Measurements from ENCODE around the gene DMXL2.
"Not testable (repeated sequence)": the region's sequence is repeated elsewhere in the genome, so short reads cannot be mapped to it uniquely, and the experiment has no call there.

The DMXL2 gene

GRCh38 chr15:51588966-51589365 is 33.6 kb downstream of the DMXL2 start:
- H3K9ac ChIP-seq (ENCODE audit: low read length) = no peak overlapping the region
- no peak overlapping the region for H3K27ac ChIP-seq (ENCODE audit: low read depth, low read length)
- no peaks in the 10 kb centered on the region for H3K9me3 ChIP-seq (ENCODE audit: low read length)
- H3K4me3 ChIP-seq (ENCODE audit: low read depth in 1 of 2, low read length in 2 of 2) = no peak overlapping the region
- no peaks in the 10 kb centered on the region for H3K36me3 ChIP-seq (ENCODE audit: insufficient read depth, low read length)
- H3K4me1 ChIP-seq (ENCODE audit: insufficient read depth, low read length) = no peaks in the 10 kb centered on the region
- H3K27me3 ChIP-seq (ENCODE audit: control insufficient read depth in 1 of 2, insufficient read depth in 2 of 2, low read length in 2 of 2) = no peaks in the 10 kb centered on the region

- Histone ChIP-seq H3K9me3 (ENCODE audit: low read length) (peaks cover 5% of the 10 kb centered on the region), H3K9ac (ENCODE audit: low read length) (no peak overlapping the region), H3K4me1 (ENCODE audit: insufficient read depth, low read length) (no peaks in the 10 kb centered on the region), H3K27ac (ENCODE audit: low read depth, low read length) (no peak overlapping the region), H3K27me3 (ENCODE audit: control insufficient read depth in 1 of 2, insufficient read depth in 2 of 2, low read length in 2 of 2) (no peaks in the 10 kb centered on the region), H3K4me3 (ENCODE audit: low read depth in 1 of 2, low read length in 2 of 2) (no peak overlapping the region), H3K36me3 (ENCODE audit: insufficient read depth, low read length) (no peaks in the 10 kb centered on the region)
Measured at GRCh38 chr15:51585986-51586385, 36.6 kb downstream of the DMXL2 start.

DNA sequence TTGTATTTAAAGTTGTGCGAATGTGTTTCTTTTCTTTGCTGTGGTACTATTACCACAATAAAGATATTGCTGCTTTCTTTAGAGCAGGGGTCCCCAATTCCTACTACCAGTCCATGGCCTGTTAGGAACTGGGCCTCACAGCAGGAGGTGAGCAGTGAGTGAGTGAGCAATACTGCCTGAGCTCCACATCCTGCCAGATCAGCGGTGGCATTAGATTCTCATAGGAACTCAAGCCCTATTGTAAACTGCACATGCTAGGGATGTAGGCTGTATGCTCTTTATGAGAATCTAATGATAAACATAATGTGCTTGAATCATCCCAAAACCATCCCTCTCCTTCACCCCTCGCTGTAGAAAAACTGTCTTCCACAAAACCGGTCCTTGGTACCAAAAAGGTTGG is 41.6 kb downstream of the DMXL2 start:
- Histone ChIP-seq H3K9ac (ENCODE audit: low read length) (no peak overlapping the region), H3K4me1 (ENCODE audit: insufficient read depth, low read length) (peaks cover 15% of the 10 kb centered on the region), H3K4me3 (ENCODE audit: low read depth in 1 of 2, low read length in 2 of 2) (no peak overlapping the region), H3K27ac (ENCODE audit: low read depth, low read length) (no peak overlapping the region), H3K36me3 (ENCODE audit: insufficient read depth, low read length) (no peaks in the 10 kb centered on the region), H3K27me3 (ENCODE audit: control insufficient read depth in 1 of 2, insufficient read depth in 2 of 2, low read length in 2 of 2) (no peaks in the 10 kb centered on the region), H3K9me3 (ENCODE audit: low read length) (peaks cover 5% of the 10 kb centered on the region)

GRCh38 chr15:51580385-51580784 is 42.2 kb downstream of the DMXL2 start:
- Histone ChIP-seq H3K27ac (ENCODE audit: low read depth, low read length) (no peak overlapping the region), H3K36me3 (ENCODE audit: insufficient read depth, low read length) (no peaks in the 10 kb centered on the region), H3K27me3 (ENCODE audit: control insufficient read depth in 1 of 2, insufficient read depth in 2 of 2, low read length in 2 of 2) (no peaks in the 10 kb centered on the region), H3K4me3 (ENCODE audit: low read depth in 1 of 2, low read length in 2 of 2) (no peak overlapping the region), H3K9me3 (ENCODE audit: low read length) (peaks cover 5% of the 10 kb centered on the region), H3K4me1 (ENCODE audit: insufficient read depth, low read length) (peaks cover 15% of the 10 kb centered on the region), H3K9ac (ENCODE audit: low read length) (no peak overlapping the region)

DNA sequence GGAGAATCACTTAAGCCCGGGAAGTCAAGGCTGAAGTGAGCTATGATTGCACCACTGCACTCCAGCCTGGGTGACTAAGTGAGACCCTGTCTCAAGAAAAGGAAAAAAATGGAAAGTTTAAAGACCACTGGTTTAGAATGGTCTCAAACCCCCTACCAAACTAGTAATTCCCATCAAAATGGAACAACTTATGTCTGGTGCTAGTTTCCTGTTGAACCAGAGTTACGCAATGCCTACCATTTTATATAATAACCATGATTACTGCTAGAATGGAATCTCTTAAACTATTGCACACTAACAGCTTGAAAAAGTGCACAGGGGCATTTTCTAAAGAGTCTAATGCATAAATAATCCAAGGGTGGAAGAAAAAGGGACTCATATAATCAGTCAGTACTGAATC is 43.6 kb downstream of the DMXL2 start:
- H3K9ac ChIP-seq (ENCODE audit: low read length) = no peak overlapping the region
- no peaks in the 10 kb centered on the region for H3K36me3 ChIP-seq (ENCODE audit: insufficient read depth, low read length)
- H3K9me3 ChIP-seq (ENCODE audit: low read length) = peaks cover 5% of the 10 kb centered on the region
- H3K27me3 ChIP-seq (ENCODE audit: control insufficient read depth in 1 of 2, insufficient read depth in 2 of 2, low read length in 2 of 2) = no peaks in the 10 kb centered on the region
- no peak overlapping the region for H3K4me3 ChIP-seq (ENCODE audit: low read depth in 1 of 2, low read length in 2 of 2)
- H3K4me1 ChIP-seq (ENCODE audit: insufficient read depth, low read length) = peaks cover 15% of the 10 kb centered on the region
- H3K27ac ChIP-seq (ENCODE audit: low read depth, low read length) = no peak overlapping the region

- no peak overlapping the region for H3K27ac ChIP-seq (ENCODE audit: low read depth, low read length)
- peaks cover 15% of the 10 kb centered on the region for H3K4me1 ChIP-seq (ENCODE audit: insufficient read depth, low read length)
- H3K9ac ChIP-seq (ENCODE audit: low read length) = no peak overlapping the region
- H3K36me3 ChIP-seq (ENCODE audit: insufficient read depth, low read length) = no peaks in the 10 kb centered on the region
- no peak overlapping the region for H3K4me3 ChIP-seq (ENCODE audit: low read depth in 1 of 2, low read length in 2 of 2)
- no peaks in the 10 kb centered on the region for H3K27me3 ChIP-seq (ENCODE audit: control insufficient read depth in 1 of 2, insufficient read depth in 2 of 2, low read length in 2 of 2)
- H3K9me3 ChIP-seq (ENCODE audit: low read length) = peaks cover 5% of the 10 kb centered on the region
Measured at GRCh38 chr15:51577636-51578304, 44.8 kb downstream of the DMXL2 start.

DNA sequence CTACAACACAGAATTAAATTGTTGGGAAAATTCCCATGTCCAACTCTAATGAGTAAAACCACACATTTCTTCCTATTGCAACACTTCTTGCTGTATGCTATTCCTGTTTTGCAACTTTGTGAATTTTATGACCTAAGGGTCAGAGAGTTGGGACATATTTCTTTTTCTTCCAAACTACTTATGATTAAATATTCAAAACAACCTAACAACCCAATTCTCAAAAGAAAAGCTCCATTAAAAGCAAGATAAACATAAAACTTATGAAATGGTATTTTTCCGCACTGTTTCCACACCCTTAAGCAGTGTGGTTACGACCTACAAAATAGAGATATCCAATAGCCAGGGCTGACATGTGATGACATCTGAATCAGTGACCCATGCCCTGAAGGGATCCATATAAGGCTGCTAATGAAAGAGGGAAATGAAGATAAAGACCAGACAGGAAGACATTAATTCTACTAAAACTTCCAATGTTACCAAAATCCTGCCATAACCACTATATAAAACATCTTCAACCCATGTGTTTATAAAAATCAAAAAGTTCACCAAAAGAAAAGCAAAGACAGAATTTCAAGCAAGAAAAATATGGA is 45.6 kb downstream of the DMXL2 start:
- H3K27ac ChIP-seq (ENCODE audit: low read depth, low read length) = no peak overlapping the region
- H3K9me3 ChIP-seq (ENCODE audit: low read length) = no peaks in the 10 kb centered on the region
- no peaks in the 10 kb centered on the region for H3K27me3 ChIP-seq (ENCODE audit: control insufficient read depth in 1 of 2, insufficient read depth in 2 of 2, low read length in 2 of 2)
- no peak overlapping the region for H3K9ac ChIP-seq (ENCODE audit: low read length)
- no peak overlapping the region for H3K4me3 ChIP-seq (ENCODE audit: low read depth in 1 of 2, low read length in 2 of 2)
- no peaks in the 10 kb centered on the region for H3K36me3 ChIP-seq (ENCODE audit: insufficient read depth, low read length)
- H3K4me1 ChIP-seq (ENCODE audit: insufficient read depth, low read length) = peaks cover 15% of the 10 kb centered on the region

- Histone ChIP-seq H3K4me3 (ENCODE audit: low read depth in 1 of 2, low read length in 2 of 2) (no peak overlapping the region), H3K9ac (ENCODE audit: low read length) (no peak overlapping the region), H3K27me3 (ENCODE audit: control insufficient read depth in 1 of 2, insufficient read depth in 2 of 2, low read length in 2 of 2) (no peaks in the 10 kb centered on the region), H3K27ac (ENCODE audit: low read depth, low read length) (no peak overlapping the region), H3K4me1 (ENCODE audit: insufficient read depth, low read length) (peaks cover 15% of the 10 kb centered on the region), H3K9me3 (ENCODE audit: low read length) (no peaks in the 10 kb centered on the region), H3K36me3 (ENCODE audit: insufficient read depth, low read length) (no peaks in the 10 kb centered on the region)
Measured at GRCh38 chr15:51576286-51576850, 46.2 kb downstream of the DMXL2 start.

DNA sequence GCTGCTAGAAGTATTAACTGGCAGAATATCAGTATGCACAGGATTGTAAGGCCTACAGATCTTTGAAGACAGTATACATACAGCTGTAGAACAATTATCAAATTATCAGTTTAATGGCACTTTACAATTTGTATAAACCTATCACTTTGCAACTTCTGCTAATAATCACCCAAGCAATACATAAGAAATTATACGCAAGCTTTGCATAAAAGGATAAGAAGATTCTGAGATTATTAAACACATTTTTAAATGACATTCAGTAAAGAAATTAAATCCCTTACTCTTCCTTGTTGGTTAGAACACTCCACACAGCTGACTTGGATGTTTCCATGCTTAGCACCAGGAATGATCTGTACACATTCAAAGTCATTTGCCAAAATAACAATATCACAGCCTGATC is 46.8 kb downstream of the DMXL2 start:
- Histone ChIP-seq H3K9me3 (ENCODE audit: low read length) (no peaks in the 10 kb centered on the region), H3K4me3 (ENCODE audit: low read depth in 1 of 2, low read length in 2 of 2) (no peak overlapping the region), H3K9ac (ENCODE audit: low read length) (no peak overlapping the region), H3K4me1 (ENCODE audit: insufficient read depth, low read length) (peaks cover 15% of the 10 kb centered on the region), H3K27ac (ENCODE audit: low read depth, low read length) (no peak overlapping the region), H3K36me3 (ENCODE audit: insufficient read depth, low read length) (no peaks in the 10 kb centered on the region), H3K27me3 (ENCODE audit: control insufficient read depth in 1 of 2, insufficient read depth in 2 of 2, low read length in 2 of 2) (no peaks in the 10 kb centered on the region)

GRCh38 chr15:51573352-51573751 is 49.2 kb downstream of the DMXL2 start:
- peaks cover 13% of the 10 kb centered on the region for H3K4me1 ChIP-seq (ENCODE audit: insufficient read depth, low read length)
- not testable (repeated sequence) for H3K9ac ChIP-seq (ENCODE audit: low read length); H3K36me3 ChIP-seq (ENCODE audit: insufficient read depth, low read length); H3K27ac ChIP-seq (ENCODE audit: low read depth, low read length); H3K9me3 ChIP-seq (ENCODE audit: low read length); H3K4me3 ChIP-seq (ENCODE audit: low read depth in 1 of 2, low read length in 2 of 2); H3K27me3 ChIP-seq (ENCODE audit: control insufficient read depth in 1 of 2, insufficient read depth in 2 of 2, low read length in 2 of 2)

- H3K9me3 ChIP-seq (ENCODE audit: low read length); H3K9ac ChIP-seq (ENCODE audit: low read length); H3K27me3 ChIP-seq (ENCODE audit: control insufficient read depth in 1 of 2, insufficient read depth in 2 of 2, low read length in 2 of 2); H3K4me3 ChIP-seq (ENCODE audit: low read depth in 1 of 2, low read length in 2 of 2); H3K36me3 ChIP-seq (ENCODE audit: insufficient read depth, low read length); H3K27ac ChIP-seq (ENCODE audit: low read depth, low read length); H3K4me1 ChIP-seq (ENCODE audit: insufficient read depth, low read length): not testable (repeated sequence)
Measured at GRCh38 chr15:51568939-51569784, 53.4 kb downstream of the DMXL2 start.

Measured in muscle layer of colon (tissue), 2 donors.